MM.1S (cell line): Measurements from ENCODE around the gene GRIK3.

Experiments
- EZH2 ChIP-seq: fragments of 300-600 bp; sonication (generic); optimal IDR thresholded peaks from 2 replicates; pipeline ENCODE3; 2017; ENCODE audit warnings: low read depth, mild to moderate bottlenecking, antibody characterized with exemption, low read length, mixed read lengths
- EZH2phosphoT487 ChIP-seq: fragments of 300-600 bp; sonication (generic); IDR thresholded peaks from 2 replicates; pipeline ENCODE4 v1.6.1; 2018; ENCODE audit warnings: antibody characterized with exemption, low read length
- TF ChIP-seq, protein P1 (sequence below): fragments of 300-600 bp; sonication (generic); IDR thresholded peaks from 2 replicates; pipeline ENCODE4 v1.5.1; 2016; ENCODE audit warnings: antibody characterized with exemption, low read length, mixed read lengths

DNA sequence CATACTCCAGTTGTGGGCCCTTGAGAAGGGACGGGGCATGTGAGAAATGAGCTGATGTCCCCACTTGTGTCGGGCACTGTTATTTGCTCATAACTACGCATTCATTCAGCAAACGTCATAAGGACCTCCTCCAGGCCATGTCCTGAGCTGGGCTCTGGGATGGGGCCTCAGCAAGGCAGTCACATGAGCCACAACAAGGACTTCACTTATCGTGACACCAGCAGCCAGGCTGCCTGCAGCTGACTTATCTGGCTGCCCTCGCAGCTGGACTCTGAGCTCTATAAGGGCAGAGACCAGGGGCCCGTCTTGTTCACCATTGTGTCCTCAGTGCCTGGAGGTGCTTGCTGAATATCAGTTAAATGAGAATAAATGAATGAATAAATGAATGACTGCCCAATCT, 37.5 kb upstream of the GRIK3 start:
- TF ChIP-seq EZH2 (no peak), EZH2phosphoT487 (no peak)
- TF ChIP-seq, protein P1, sequence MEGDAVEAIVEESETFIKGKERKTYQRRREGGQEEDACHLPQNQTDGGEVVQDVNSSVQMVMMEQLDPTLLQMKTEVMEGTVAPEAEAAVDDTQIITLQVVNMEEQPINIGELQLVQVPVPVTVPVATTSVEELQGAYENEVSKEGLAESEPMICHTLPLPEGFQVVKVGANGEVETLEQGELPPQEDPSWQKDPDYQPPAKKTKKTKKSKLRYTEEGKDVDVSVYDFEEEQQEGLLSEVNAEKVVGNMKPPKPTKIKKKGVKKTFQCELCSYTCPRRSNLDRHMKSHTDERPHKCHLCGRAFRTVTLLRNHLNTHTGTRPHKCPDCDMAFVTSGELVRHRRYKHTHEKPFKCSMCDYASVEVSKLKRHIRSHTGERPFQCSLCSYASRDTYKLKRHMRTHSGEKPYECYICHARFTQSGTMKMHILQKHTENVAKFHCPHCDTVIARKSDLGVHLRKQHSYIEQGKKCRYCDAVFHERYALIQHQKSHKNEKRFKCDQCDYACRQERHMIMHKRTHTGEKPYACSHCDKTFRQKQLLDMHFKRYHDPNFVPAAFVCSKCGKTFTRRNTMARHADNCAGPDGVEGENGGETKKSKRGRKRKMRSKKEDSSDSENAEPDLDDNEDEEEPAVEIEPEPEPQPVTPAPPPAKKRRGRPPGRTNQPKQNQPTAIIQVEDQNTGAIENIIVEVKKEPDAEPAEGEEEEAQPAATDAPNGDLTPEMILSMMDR, result no peak
